ENCODE measurements around the gene DAW1.

The DAW1 gene

GRCh38 chr2:227960317-227960716, 88.9 kb downstream of the DAW1 start:
- no peaks in the 10 kb centered on the region for H3K9me3 ChIP-seq (ENCODE audit: control insufficient read depth, insufficient read depth, low read length)
- no peaks in the 10 kb centered on the region for H3F3A ChIP-seq (ENCODE audit: control insufficient read depth, insufficient read depth)
- no peaks in the 10 kb centered on the region for H3K36me3 ChIP-seq (ENCODE audit: control insufficient read depth, low read length)
- no peaks in the 10 kb centered on the region for H3K79me2 ChIP-seq (ENCODE audit: control insufficient read depth, low read length)
- H3K4me1 ChIP-seq (ENCODE audit: control insufficient read depth, low read length): no peaks in the 10 kb centered on the region
- no peak overlapping the region for H3K4me3 ChIP-seq (ENCODE audit: low read length)
- no peaks in the 10 kb centered on the region for H4K20me1 ChIP-seq (ENCODE audit: control insufficient read depth, insufficient read depth, low read depth, low read length)
- H3K27ac ChIP-seq (ENCODE audit: low read depth, low read length): no peak overlapping the region
- no peaks in the 10 kb centered on the region for H3K9me2 ChIP-seq (replicated peaks; ENCODE audit: control insufficient read depth, low read length)
- H3K27me3 ChIP-seq (ENCODE audit: control insufficient read depth, low read length): no peaks in the 10 kb centered on the region
- H3K4me2 ChIP-seq (ENCODE audit: low read length): no peak overlapping the region
- TF ChIP-seq EZH2phosphoT487 (IDR thresholded peaks at IDR 0.05; ENCODE audit: borderline replicate concordance, low read length) (no peak), CTCF (IDR thresholded peaks at IDR 0.05; ENCODE audit: low read depth, low read length, poor library complexity, severe bottlenecking) (no peak)

GRCh38 chr2:227971619-227972230, 100.3 kb downstream of the DAW1 start:
- no peaks in the 10 kb centered on the region for H3F3A ChIP-seq (ENCODE audit: control insufficient read depth, insufficient read depth)
- no peaks in the 10 kb centered on the region for H3K36me3 ChIP-seq (ENCODE audit: control insufficient read depth, low read length)
- no peak overlapping the region for H3K27ac ChIP-seq (ENCODE audit: low read depth, low read length)
- no peaks in the 10 kb centered on the region for H3K9me2 ChIP-seq (replicated peaks; ENCODE audit: control insufficient read depth, low read length)
- H3K79me2 ChIP-seq (ENCODE audit: control insufficient read depth, low read length): no peaks in the 10 kb centered on the region
- no peaks in the 10 kb centered on the region for H3K4me1 ChIP-seq (ENCODE audit: control insufficient read depth, low read length)
- no peak overlapping the region for H3K4me3 ChIP-seq (ENCODE audit: low read length)
- no peaks in the 10 kb centered on the region for H3K9me3 ChIP-seq (ENCODE audit: control insufficient read depth, insufficient read depth, low read length)
- no peak overlapping the region for H3K4me2 ChIP-seq (ENCODE audit: low read length)
- TF ChIP-seq CTCF (IDR thresholded peaks at IDR 0.05; ENCODE audit: low read depth, low read length, poor library complexity, severe bottlenecking): no peak
- no peak for TF ChIP-seq EZH2phosphoT487 (IDR thresholded peaks at IDR 0.05; ENCODE audit: borderline replicate concordance, low read length)
- no peaks in the 10 kb centered on the region for H4K20me1 ChIP-seq (ENCODE audit: control insufficient read depth, insufficient read depth, low read depth, low read length)
- no peaks in the 10 kb centered on the region for H3K27me3 ChIP-seq (ENCODE audit: control insufficient read depth, low read length)

GRCh38 chr2:227973241-227973640, 101.8 kb downstream of the DAW1 start:
- Histone ChIP-seq H3K4me3 (ENCODE audit: low read length) (no peak overlapping the region), H3K4me1 (ENCODE audit: control insufficient read depth, low read length) (no peaks in the 10 kb centered on the region), H3K27ac (ENCODE audit: low read depth, low read length) (no peak overlapping the region), H3K27me3 (ENCODE audit: control insufficient read depth, low read length) (no peaks in the 10 kb centered on the region), H3K4me2 (ENCODE audit: low read length) (no peak overlapping the region), H3K9me3 (ENCODE audit: control insufficient read depth, insufficient read depth, low read length) (no peaks in the 10 kb centered on the region), H4K20me1 (ENCODE audit: control insufficient read depth, insufficient read depth, low read depth, low read length) (no peaks in the 10 kb centered on the region), H3K79me2 (ENCODE audit: control insufficient read depth, low read length) (no peaks in the 10 kb centered on the region), H3K9me2 (replicated peaks; ENCODE audit: control insufficient read depth, low read length) (no peaks in the 10 kb centered on the region), H3F3A (ENCODE audit: control insufficient read depth, insufficient read depth) (no peaks in the 10 kb centered on the region), H3K36me3 (ENCODE audit: control insufficient read depth, low read length) (no peaks in the 10 kb centered on the region)
- TF ChIP-seq CTCF (IDR thresholded peaks at IDR 0.05; ENCODE audit: low read depth, low read length, poor library complexity, severe bottlenecking): no peak
- no peak for TF ChIP-seq EZH2phosphoT487 (IDR thresholded peaks at IDR 0.05; ENCODE audit: borderline replicate concordance, low read length)
